A549 (cell line): ENCODE measurements around the gene PTRH1. TPM values are rescaled to one million over a fixed set of nuclear protein-coding genes. Genes with fewer than 3 reads are reported as not detected.

Experiments
- ATAC-seq, 2 experiments: fragments of 200-7000 bp in 1 of 2; fragments of >200 bp in 1 of 2; cut with Nextera tagmentation in 1 of 2; cut with Tn5 transposase in 1 of 2; 3 replicates each; pipeline versions ENCODE4 v1.8.0 to v1.9.1; 2018 to 2020; ENCODE audit warnings: mild to moderate bottlenecking in 1 of 2, moderate library complexity in 1 of 2
- CTCF ChIA-PET: fragments of 300-600 bp; sonication (Branson Sonifier 250); formaldehyde crosslinking; extraction: SDS; loops from one replicate; lab custom pipeline; 2021; ENCODE audit warnings: antibody characterized with exemption, inconsistent platforms; lab: Yijun Ruan, JAX
- POLR2A ChIA-PET: fragments of 350-600 bp; formaldehyde crosslinking; extraction: SDS; loops from one replicate; lab custom pipeline; 2021; ENCODE audit warnings: antibody characterized with exemption, inconsistent platforms; lab: Yijun Ruan, JAX
- DNase-seq, 2 experiments: peaks; one replicate each; pipeline versions ENCODE4 v3.0.0 to v3.0.0-alpha.2; 2011 to 2016; ENCODE audit warnings: low read depth in 1 of 2, low spot score in 1 of 2
- FAIRE-seq: peaks from 2 replicates; lab custom pipeline; 2011; peaks lifted over from hg19 to GRCh38; lab: Jason Lieb, UNC
- H3K27ac ChIP-seq, 2 experiments: fragments of >200 bp; sonication (Bioruptor Twin); formaldehyde crosslinking; 3 replicates each; pipeline ENCODE4 v1.5.1; 2016 to 2017
- H3K4me1 ChIP-seq: fragments of >200 bp; sonication (Bioruptor Twin); formaldehyde crosslinking; 3 replicates; pipeline ENCODE4 v1.6.1; 2016
- H3K4me2 ChIP-seq: fragments of >200 bp; sonication (Bioruptor Twin); formaldehyde crosslinking; 3 replicates; pipeline ENCODE4 v1.6.1; 2016
- H3K4me3 ChIP-seq: fragments of >200 bp; sonication (Bioruptor Twin); formaldehyde crosslinking; 3 replicates; pipeline ENCODE4 v1.5.1; 2016
- H3K9me3 ChIP-seq: fragments of >200 bp; sonication (Bioruptor Twin); formaldehyde crosslinking; 3 replicates; pipeline ENCODE4 v1.6.1; 2016
- BHLHE40 ChIP-seq: IDR thresholded peaks from 2 replicates; pipeline ENCODE4 v1.6.1; 2012; ENCODE audit warnings: low read depth, low read length, inconsistent platforms
- CEBPB ChIP-seq, 2 experiments: fragments of >200 bp in 1 of 2; sonication (Bioruptor Twin) in 1 of 2; formaldehyde crosslinking in 1 of 2; IDR thresholded peaks; 2 replicates each; pipeline ENCODE4 v1.6.1; 2012 to 2016
- CHD4 ChIP-seq: fragments of 200-600 bp; sonication (generic); IDR thresholded peaks from 2 replicates; pipeline ENCODE4 v1.6.1; 2016; ENCODE audit warnings: antibody characterized with exemption, mild to moderate bottlenecking, borderline replicate concordance
- EHMT2 ChIP-seq: fragments of 200-600 bp; sonication (generic); IDR thresholded peaks from 2 replicates; pipeline ENCODE4 v1.6.1; 2016; ENCODE audit warnings: antibody characterized with exemption, low read depth, mild to moderate bottlenecking, moderate library complexity
- FOSB ChIP-seq: fragments of 250-450 bp; sonication (Bioruptor Pico); IDR thresholded peaks from 2 replicates; pipeline ENCODE4 v1.5.0; 2020; ENCODE audit warnings: mild to moderate bottlenecking, moderate library complexity
- FOSL2 ChIP-seq, 2 experiments: fragments of 450-650 bp in 1 of 2; fragments of >200 bp in 1 of 2; sonication (Bioruptor Twin) in 1 of 2; formaldehyde crosslinking; IDR thresholded peaks; 2 replicates each; pipeline versions ENCODE4 v1.5.0 to v1.6.1; 2016 to 2020; ENCODE audit warnings: mild to moderate bottlenecking in 1 of 2, moderate library complexity in 1 of 2
- FOXS1 ChIP-seq: fragments of 250-450 bp; sonication (Bioruptor Pico); IDR thresholded peaks from 2 replicates; pipeline ENCODE4 v1.5.0; 2020; ENCODE audit warnings: mild to moderate bottlenecking, moderate library complexity
- MAFK ChIP-seq: fragments of 450-650 bp; IDR thresholded peaks from 2 replicates; pipeline ENCODE4 v1.6.1; 2014; ENCODE audit not compliant: partially characterized antibody
- MAZ ChIP-seq: fragments of 150-350 bp; IDR thresholded peaks from 2 replicates; pipeline ENCODE4 v1.6.1; 2014; ENCODE audit warnings: antibody characterized with exemption, low read depth, low read length, borderline replicate concordance
- RARB ChIP-seq: fragments of 250-450 bp; sonication (Bioruptor Pico); IDR thresholded peaks from 2 replicates; pipeline ENCODE4 v1.8.0; 2021; ENCODE audit warnings: mild to moderate bottlenecking, moderate library complexity
- RFX5 ChIP-seq: fragments of 450-650 bp; IDR thresholded peaks from 2 replicates; pipeline ENCODE4 v1.7.1; 2014; ENCODE audit warnings: antibody characterized with exemption, mild to moderate bottlenecking, moderate library complexity
- RNF2 ChIP-seq: fragments of 200-600 bp; sonication (generic); IDR thresholded peaks from 2 replicates; pipeline ENCODE4 v1.6.1; 2016; ENCODE audit warnings: low read depth, mild to moderate bottlenecking, antibody characterized with exemption, moderate library complexity, borderline replicate concordance
- TFCP2L1 ChIP-seq: fragments of 250-450 bp; sonication (Bioruptor Pico); IDR thresholded peaks from 2 replicates; pipeline ENCODE4 v1.5.0; 2021; ENCODE audit warnings: mild to moderate bottlenecking
- TP53 ChIP-seq: fragments of 250-450 bp; sonication (Bioruptor Pico); IDR thresholded peaks from 2 replicates; pipeline ENCODE4 v1.5.0; 2021; ENCODE audit warnings: mild to moderate bottlenecking, moderate library complexity
- ZFP36 ChIP-seq: fragments of 450-650 bp; IDR thresholded peaks from 2 replicates; pipeline ENCODE4 v1.6.1; 2014; ENCODE audit warnings: borderline replicate concordance; ENCODE audit not compliant: partially characterized antibody
- ZSCAN20 ChIP-seq: fragments of 250-450 bp; sonication (Bioruptor Pico); IDR thresholded peaks from 2 replicates; pipeline ENCODE4 v1.8.0; 2022; ENCODE audit warnings: mild to moderate bottlenecking, moderate library complexity
- WGBS: methylation state at CpG from one replicate; pipeline ENCODE4 v1.1.6; 2017; ENCODE audit errors: missing lambda C conversion rate; 5-methylcytosine and 5-hydroxymethylcytosine counted together
- polyA plus RNA-seq, 4 experiments: library from polyadenylated mRNA; depleted of rRNA in 3 of 4; stranded (reverse); fragments of >200 nt; fragmentation: RNase III in 1 of 4; extraction: RNeasy Plus Mini Kit Qiagen cat#74134 plus additional on column Dnase treatment in 1 of 4; gene quantifications; 2 replicates in 3 of 4; 3 replicates in 1 of 4; pipeline ENCODE4 v1.2.3, GENCODE V29; 2011 to 2017
- TF ChIP-seq, protein P1 (sequence below): fragments of 250-450 bp; sonication (Bioruptor Pico); IDR thresholded peaks from 2 replicates; pipeline ENCODE4 v1.5.0; 2021; ENCODE audit warnings: mild to moderate bottlenecking, moderate library complexity, borderline replicate concordance
- TF ChIP-seq, protein P2 (sequence below): IDR thresholded peaks from 2 replicates; pipeline ENCODE4 v1.6.1; 2012
- TF ChIP-seq, protein P3 (sequence below): IDR thresholded peaks from 2 replicates; pipeline ENCODE4 v1.6.1; 2012; ENCODE audit warnings: low read depth, borderline replicate concordance
- TF ChIP-seq, protein P4 (sequence below): IDR thresholded peaks from 2 replicates; pipeline ENCODE4 v1.6.1; 2012

The PTRH1 gene
- polyA plus RNA-seq, 2 of the 4 experiments (the other 2 are of a cell fraction) = 5.1 to 11.4 TPM

DNA sequence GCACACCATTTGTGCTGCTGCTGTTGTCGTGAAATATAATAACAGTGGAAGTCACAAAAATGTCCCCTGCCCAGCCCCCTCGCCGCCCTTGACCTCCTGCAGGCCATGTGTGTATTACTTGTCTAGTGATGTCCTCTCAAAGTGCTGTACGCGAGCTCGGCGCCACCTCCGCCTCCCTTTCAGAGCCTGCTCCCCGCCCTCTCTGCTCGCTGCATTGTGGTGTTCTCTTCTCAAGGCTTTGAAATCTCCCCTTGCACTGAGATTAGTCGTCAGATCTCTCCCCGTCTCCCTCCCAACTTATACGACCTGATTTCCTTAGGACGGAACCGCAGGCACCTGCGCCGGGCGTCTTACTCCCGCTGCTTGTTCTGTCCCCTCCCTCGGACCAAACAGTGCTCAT lies 23.4 kb downstream of the PTRH1 start:
- POLR2A ChIA-PET = no interaction called here
- CTCF ChIA-PET = interaction anchor here (1.0 to 3.2 kb wide), 4 partner anchors 10 to 229 kb away, joined by 4 to 13 read pairs (median 6); partner anchors contain the start of gene TOR2A
- no peak overlapping the region for H3K27ac ChIP-seq
- H3K4me3 ChIP-seq = no peak overlapping the region
- 91% methylated on average over 20 of the region's 20 CpGs for WGBS
- FAIRE-seq (no peak), DNase-seq (no peak), ATAC-seq (no peak)
- no peak for TF ChIP-seq BHLHE40
- TF ChIP-seq, all 56 proteins: peak for 0
- Histone ChIP-seq H3K9me3 (no peaks in the 10 kb centered on the region), H3K4me2 (no peak overlapping the region), H3K4me1 (no peaks in the 10 kb centered on the region)

DNA sequence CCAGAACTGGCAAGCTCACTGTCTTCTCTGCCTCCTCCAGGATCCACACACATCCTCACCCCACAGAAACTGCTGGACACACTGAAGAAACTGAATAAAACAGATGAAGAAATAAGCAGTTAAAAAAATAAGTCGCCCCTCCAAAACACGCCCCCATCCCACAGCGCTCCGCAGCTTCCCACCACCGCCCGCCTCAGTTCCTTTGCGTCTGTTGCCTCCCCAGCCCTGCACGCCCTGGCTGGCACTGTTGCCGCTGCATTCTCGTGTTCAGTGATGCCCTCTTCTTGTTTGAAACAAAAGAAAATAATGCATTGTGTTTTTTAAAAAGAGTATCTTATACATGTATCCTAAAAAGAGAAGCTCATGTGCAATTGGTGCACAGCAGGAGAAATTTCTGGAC lies 24.7 kb downstream of the PTRH1 start:
- 91% methylated on average over 10 of the region's 10 CpGs for WGBS
- no peak overlapping the region for H3K27ac ChIP-seq
- no peak overlapping the region for H3K4me3 ChIP-seq
- H3K4me2 ChIP-seq = no peak overlapping the region
- ChIA-PET POLR2A (no interaction called here), CTCF (interaction anchor here (1.7 to 3.2 kb wide), 3 partner anchors 8 to 186 kb away, joined by 4 to 13 read pairs (median 7); partner anchors contain the start of gene TOR2A)
- FAIRE-seq = no peak
- DNase-seq = no peak
- no peaks in the 10 kb centered on the region for H3K4me1 ChIP-seq
- TF ChIP-seq EHMT2 = no peak
- TF ChIP-seq RARB = no peak
- no peak for TF ChIP-seq CEBPB (IDR thresholded peaks at IDR 0.05)
- TF ChIP-seq, protein P1, sequence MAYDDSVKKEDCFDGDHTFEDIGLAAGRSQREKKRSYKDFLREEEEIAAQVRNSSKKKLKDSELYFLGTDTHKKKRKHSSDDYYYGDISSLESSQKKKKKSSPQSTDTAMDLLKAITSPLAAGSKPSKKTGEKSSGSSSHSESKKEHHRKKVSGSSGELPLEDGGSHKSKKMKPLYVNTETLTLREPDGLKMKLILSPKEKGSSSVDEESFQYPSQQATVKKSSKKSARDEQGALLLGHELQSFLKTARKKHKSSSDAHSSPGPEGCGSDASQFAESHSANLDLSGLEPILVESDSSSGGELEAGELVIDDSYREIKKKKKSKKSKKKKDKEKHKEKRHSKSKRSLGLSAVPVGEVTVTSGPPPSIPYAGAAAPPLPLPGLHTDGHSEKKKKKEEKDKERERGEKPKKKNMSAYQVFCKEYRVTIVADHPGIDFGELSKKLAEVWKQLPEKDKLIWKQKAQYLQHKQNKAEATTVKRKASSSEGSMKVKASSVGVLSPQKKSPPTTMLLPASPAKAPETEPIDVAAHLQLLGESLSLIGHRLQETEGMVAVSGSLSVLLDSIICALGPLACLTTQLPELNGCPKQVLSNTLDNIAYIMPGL (CRISPR knock-in tag) = no peak
- TF ChIP-seq, protein P2, sequence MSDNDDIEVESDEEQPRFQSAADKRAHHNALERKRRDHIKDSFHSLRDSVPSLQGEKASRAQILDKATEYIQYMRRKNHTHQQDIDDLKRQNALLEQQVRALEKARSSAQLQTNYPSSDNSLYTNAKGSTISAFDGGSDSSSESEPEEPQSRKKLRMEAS = no peak
- no peak for TF ChIP-seq CHD4
- no peak for TF ChIP-seq RNF2
- no peak for TF ChIP-seq RFX5
- TF ChIP-seq, protein P3, sequence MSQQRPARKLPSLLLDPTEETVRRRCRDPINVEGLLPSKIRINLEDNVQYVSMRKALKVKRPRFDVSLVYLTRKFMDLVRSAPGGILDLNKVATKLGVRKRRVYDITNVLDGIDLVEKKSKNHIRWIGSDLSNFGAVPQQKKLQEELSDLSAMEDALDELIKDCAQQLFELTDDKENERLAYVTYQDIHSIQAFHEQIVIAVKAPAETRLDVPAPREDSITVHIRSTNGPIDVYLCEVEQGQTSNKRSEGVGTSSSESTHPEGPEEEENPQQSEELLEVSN = no peak
- no peak for TF ChIP-seq MAZ
- ATAC-seq = no peak
- no peaks in the 10 kb centered on the region for H3K9me3 ChIP-seq

DNA sequence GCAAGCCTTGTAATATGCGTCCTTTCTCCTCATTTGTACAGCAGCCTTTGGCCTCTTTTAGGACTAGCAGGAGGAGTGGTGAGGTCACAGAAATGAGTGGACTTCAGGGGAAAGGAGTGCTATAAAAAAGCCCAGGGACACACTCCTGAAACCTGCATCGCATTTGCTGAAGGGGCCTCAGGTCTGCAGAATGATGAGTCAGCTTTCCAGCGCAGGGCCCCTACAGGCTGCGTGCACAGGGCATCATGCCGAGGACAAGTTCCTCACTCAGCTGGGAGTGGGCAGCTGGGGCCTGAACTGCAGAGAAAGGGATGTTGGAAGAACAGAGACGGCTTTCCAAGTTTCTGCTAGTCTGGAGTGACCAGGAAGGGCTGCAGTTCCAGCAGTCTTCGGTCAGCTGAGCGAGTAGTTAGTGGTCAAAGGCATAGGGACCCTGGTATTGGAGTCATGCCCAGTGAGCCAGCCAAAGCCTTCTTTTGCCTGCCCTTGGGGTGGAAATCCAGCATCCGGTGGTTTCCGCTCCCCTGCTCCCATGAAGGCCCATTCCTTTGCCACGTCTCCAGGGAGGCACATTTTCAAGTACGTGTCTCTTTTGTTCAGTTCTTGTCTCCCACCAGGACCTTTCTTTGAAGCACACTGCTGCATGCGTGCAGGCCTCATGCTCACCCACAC lies 26.0 kb downstream of the PTRH1 start:
- ATAC-seq (no peak), DNase-seq (no peak), FAIRE-seq (no peak)
- peaks cover 3% of the 10 kb centered on the region; the same call in 2 of the 3 replicates for H3K4me1 ChIP-seq
- H3K4me3 ChIP-seq = no peak overlapping the region
- 90% methylated on average over 13 of the region's 13 CpGs for WGBS
- no peaks in the 10 kb centered on the region for H3K9me3 ChIP-seq
- peak; percentile 78 for TF ChIP-seq MAFK
- TF ChIP-seq, protein P2 = no peak
- POLR2A ChIA-PET = no interaction called here
- no peak overlapping the region for H3K27ac ChIP-seq
- H3K4me2 ChIP-seq = no peak overlapping the region
- CTCF ChIA-PET = interaction anchor here (0.6 to 1.7 kb wide), 2 partner anchors 45 to 484 kb away, joined by 3 to 7 read pairs; no protein-coding TSS in a partner anchor

DNA sequence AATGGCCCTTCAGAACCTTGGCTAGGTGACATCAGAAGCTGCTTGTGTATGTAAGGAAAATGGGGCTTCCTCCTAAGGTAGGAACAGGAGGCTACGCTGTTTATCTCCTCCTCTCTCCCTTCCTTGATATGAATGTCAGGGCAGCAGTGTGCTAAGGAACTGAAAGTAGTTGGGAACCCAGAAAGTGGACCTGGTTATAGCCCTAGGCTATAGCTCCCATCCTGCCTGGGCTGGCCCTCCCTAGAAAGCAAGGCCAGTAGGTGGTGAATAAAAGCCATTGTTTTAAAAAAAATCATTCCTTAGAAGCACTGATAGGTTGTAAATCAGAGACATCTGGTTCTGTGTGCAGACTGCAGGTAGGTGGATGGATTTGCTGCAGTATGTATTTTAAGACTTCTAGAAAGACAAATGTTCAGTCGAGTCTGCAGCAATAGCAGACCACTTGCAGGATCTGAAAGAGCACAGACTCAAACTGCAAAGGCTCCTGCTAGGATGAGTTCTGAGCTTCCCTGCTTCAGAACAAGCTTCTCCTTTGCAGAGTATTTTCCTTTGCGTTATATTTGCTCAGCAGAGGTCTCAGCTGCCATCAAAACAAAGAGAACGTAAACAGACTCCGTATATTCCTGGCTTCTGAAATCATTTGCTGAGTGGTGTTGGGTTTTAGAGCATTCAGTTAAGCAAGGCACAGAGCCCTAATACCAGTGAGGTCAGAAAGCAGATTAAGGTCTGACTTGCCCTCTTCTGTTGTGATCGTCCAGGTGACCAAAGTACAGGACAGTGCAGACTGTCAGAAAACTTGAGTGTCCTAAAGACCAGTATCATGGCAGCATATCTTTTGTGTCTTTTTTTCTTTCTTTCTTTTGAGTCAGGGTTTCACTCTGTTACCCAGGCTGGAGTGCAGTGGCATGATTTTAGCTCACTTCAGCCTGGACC lies 28.7 kb downstream of the PTRH1 start:
- Histone ChIP-seq H3K27ac (no peak overlapping the region), H3K4me2 (no peak overlapping the region), H3K9me3 (no peaks in the 10 kb centered on the region), H3K4me3 (no peak overlapping the region), H3K4me1 (peaks cover 5% of the 10 kb centered on the region; the same call in 2 of the 3 replicates)
- TF ChIP-seq, protein P4, sequence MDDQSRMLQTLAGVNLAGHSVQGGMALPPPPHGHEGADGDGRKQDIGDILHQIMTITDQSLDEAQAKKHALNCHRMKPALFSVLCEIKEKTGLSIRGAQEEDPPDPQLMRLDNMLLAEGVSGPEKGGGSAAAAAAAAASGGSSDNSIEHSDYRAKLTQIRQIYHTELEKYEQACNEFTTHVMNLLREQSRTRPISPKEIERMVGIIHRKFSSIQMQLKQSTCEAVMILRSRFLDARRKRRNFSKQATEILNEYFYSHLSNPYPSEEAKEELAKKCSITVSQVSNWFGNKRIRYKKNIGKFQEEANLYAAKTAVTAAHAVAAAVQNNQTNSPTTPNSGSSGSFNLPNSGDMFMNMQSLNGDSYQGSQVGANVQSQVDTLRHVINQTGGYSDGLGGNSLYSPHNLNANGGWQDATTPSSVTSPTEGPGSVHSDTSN = no peak
- TF ChIP-seq TFCP2L1 (CRISPR knock-in tag) = no peak
- TF ChIP-seq, protein P3 = no peak
- no peak for TF ChIP-seq BHLHE40
- no peak for TF ChIP-seq ZSCAN20 (CRISPR knock-in tag)
- TF ChIP-seq ZFP36 = no peak
- TF ChIP-seq FOSB (CRISPR knock-in tag) = no peak
- no peak for TF ChIP-seq FOXS1 (CRISPR knock-in tag)
- no peak for TF ChIP-seq TP53 (CRISPR knock-in tag)
- no peak for TF ChIP-seq FOSL2 (IDR thresholded peaks at IDR 0.05)
- no peak for TF ChIP-seq FOSL2 (CRISPR knock-in tag; IDR thresholded peaks at IDR 0.05)
- ChIA-PET CTCF (interaction anchor here (0.8 to 3.6 kb wide), 7 partner anchors 9 to 100 kb away, joined by 3 to 21 read pairs (median 4); partner anchors contain the start of gene TOR2A), POLR2A (no interaction called here)
- 80% methylated on average over 6 of the region's 6 CpGs for WGBS
- FAIRE-seq = no peak
- no peak for DNase-seq
- ATAC-seq = no peak
